UCSD-AML1 (cell line): ENCODE results near the gene DLG1.

ENCODE experiments used
- DNase-seq: peaks from one replicate; lab custom pipeline; 2025; ENCODE audit not compliant: unreplicated experiment; lab: John Stamatoyannopoulos, UW

DLG1 gene

DNA sequence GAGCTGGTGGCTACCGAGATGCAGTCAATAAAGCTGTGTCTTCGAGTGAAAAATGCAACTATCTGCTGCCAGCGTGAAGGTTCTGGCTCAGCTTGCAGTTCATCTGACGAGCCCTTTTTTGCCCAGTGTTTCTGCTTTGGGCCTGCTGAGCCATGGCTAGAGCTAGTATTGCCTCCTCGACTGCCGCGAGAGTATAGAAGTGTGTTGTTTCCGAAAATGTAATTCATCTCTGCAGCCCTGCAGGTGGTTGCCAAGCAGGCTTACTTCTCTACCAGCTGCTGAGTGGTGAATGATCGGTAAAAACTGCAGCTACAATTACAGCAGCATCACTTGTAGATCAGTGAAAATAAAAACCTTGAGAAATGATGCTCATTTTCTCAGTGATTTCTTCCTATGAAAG lies 114.8 kb downstream of the DLG1 start:
- DNase-seq = no peak

- no peak for DNase-seq
Measured at GRCh38 chr3:197181741-197182140, 116.7 kb downstream of the DLG1 start.

- no peak for DNase-seq
Measured at GRCh38 chr3:197178998-197179397, 119.4 kb downstream of the DLG1 start.

- DNase-seq = no peak
Measured at GRCh38 chr3:197175503-197175902, 122.9 kb downstream of the DLG1 start.

DNA sequence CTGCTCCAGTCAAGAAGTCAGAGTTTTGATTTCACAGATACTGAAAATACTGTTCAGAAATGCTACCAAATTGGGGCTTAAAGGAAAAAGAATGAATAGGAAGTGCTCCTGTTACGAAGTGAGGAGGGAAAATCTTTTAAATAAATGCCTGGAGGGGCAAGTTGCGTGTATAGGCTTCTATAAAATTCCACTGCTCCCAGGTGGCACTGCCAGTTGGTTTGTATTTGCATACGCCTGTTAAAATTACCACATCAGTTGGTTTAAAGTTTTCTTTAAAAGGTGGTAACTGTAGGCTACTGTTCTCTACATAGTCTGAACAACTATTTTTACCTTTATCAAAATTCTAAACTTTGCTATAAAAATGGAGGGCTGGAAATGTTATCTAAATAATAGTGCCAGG lies 123.5 kb downstream of the DLG1 start:
- no peak for DNase-seq

DNA sequence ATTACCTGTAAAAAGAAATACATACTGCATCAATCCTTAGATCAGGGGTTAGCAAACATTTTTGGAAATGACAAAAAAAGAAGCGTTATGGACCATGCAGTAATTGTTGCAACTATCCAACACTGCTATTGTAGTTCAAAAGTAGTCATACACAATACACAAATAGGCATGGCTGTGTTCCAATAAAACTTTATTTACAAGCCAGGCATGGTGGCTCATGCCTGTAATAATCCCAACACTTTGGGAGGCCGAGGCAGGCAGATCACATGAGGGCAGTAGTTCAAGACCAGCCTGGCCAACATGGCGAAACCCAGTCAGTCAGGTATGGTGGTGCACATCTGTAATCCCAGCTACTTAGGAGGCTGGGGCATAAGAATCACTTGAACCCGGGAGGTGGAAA lies 124.8 kb downstream of the DLG1 start:
- no peak for DNase-seq

GRCh38 chr3:197171481-197172067 lies 126.8 kb downstream of the DLG1 start:
- no peak for DNase-seq

- DNase-seq = no peak
Measured at GRCh38 chr3:197169028-197169427, 129.4 kb downstream of the DLG1 start.

DNA sequence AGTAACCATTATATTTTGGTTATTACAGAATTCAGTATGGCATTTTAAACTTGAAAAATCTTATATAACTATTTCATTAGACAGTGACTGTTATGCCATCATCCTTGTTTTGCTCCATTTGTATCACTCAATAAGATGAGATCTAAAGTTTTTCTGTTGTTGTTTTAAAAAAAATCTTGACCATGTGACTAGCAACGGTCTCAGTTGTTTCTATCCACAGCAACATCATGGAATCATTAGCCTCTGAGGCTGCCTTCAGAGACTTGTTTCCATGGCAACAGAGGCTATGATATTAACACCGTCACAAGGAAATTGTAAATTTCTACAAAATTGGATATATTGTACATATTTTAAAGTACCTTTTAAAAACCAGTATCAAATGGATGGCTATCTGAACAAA lies 129.8 kb downstream of the DLG1 start:
- DNase-seq = no peak

DNA sequence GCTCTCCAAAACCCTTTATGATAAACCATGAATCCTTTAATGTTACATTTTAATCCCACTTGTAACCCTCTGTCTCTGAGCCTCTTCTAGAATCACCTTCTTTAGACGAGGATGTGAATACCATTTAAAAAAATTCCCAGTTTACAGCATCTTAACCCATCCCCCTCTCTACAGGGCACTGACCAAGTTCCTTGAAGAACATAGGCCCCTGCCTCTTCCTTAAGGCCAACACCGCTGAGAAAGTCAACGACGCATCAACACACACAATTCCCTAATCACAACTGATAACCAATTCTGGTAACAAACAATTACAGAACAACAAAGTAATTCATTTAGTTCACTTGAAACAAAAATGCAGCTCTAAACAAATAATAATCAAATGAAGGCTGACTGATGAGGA lies 130.3 kb downstream of the DLG1 start:
- DNase-seq = no peak

- DNase-seq = no peak
Measured at GRCh38 chr3:197167549-197167948, 130.9 kb downstream of the DLG1 start.

DNA sequence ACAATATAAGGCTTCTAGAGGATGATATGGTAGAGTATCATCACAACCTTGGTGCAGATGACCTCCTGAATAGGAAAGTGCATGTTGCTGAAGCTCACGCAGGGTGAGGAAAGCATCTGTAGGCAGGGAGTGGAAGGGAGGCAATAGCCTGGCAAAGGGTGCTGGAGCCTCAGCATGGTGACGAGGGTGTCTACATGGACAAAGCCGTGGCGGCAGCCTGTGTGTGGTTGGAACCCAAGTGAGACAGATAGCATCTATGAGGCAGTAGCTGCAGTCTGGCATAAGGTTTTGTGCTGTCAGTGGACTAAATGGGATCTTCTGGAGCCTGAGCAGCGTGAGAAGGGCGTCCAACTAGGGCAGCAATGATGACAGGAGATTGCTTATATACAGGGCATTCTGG lies 132.5 kb downstream of the DLG1 start:
- no peak for DNase-seq

DNA sequence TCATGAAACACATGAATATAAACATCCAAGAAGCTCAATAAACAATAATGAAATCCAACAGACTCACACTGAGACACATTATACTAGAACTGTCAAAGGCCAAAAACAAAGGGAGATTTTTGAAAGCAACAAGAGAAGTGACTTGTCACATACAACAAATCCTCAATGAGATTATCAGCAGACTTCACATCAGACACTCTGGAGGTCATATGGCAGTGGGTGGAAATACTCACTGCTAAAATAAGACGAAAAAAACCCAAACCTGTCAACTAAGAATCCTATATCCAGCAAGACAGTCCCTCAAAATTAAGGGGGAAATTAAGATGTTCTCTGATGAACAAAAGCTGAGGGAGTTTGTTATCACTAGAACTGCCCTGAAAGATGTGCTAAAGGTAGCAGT lies 143.4 kb downstream of the DLG1 start:
- DNase-seq = no peak

- DNase-seq = no peak
Measured at GRCh38 chr3:197151580-197151979, 146.8 kb downstream of the DLG1 start.

DNA sequence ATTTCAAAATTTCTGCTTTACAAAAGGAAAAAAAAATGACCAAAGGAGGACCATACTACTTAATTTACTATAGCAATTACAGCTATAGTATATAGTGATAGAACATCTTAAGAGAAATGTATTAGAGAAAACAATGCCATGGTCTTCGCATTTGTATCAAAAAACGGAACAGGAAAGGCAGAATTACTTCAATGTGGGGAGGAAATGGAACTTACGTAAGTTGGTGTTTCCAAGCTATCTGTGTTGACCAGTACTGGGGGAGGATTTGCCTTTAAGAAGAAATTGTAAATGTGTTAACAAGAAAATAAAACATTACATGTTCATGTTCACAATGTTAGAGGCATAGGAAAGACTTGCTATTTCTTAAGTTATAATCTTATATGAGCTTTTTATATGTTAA lies 148.9 kb downstream of the DLG1 start:
- no peak for DNase-seq

DNA sequence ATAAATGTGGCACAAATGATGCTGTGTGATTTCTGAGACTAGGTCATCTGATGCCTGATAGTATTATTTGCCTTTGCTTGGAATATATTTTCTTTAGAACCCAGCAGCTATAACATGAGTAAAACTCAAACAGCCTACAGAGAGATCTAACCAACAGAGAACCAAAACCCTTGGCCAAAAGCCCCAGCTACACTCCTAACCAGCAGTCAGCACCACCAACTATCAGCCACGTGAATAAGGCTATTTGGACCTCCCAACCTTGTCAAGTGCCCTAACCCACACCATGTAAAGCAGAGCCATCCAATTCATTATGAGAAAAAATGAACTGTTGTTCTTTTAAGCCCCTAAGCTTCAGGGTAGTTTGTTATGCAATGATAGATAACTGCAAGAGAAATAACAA lies 154.2 kb downstream of the DLG1 start:
- DNase-seq = no peak

DNA sequence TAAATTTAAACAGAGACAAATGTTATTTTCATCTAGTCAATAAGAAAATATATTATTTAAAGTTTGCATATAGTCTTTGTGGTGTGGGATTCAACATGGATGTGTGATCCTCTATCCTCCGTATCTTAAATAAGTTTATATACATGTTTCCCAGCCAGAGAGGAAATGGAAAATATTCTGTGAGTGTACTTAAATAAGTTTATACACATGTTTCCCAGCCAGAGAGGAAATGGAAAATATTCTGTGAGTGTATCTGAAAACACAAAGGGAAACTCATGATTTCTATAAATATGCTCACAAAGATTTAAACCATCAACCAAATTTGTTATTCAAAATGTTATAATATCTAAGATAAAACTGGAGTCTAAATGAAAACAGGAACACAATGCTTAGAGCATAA lies 158.8 kb downstream of the DLG1 start:
- DNase-seq = no peak

- DNase-seq = no peak
Measured at GRCh38 chr3:197137751-197138150, 160.7 kb downstream of the DLG1 start.

GRCh38 chr3:197136744-197137143 lies 161.7 kb downstream of the DLG1 start:
- no peak for DNase-seq

- no peak for DNase-seq
Measured at GRCh38 chr3:197135212-197135611, 163.2 kb downstream of the DLG1 start.

GRCh38 chr3:197132916-197133530 lies 165.4 kb downstream of the DLG1 start:
- DNase-seq = no peak

DNA sequence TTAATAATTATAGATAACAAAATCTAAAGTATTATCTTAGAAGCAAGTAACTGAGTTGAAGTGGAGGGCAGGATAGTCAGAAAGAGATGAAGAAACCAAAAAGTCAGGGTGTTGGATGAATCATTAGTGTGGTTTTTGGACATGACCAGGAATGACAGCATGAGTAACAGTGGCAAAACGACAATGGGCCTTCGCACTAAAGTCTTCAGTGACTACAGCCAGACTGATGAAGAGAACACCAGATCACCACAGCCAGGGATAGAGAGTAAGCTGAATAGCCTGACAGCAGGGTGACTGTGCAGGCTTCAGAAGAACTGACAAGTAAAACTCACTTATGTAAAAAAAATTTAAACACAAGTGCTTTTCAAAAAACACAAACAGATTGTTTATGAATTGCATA lies 172.8 kb downstream of the DLG1 start:
- no peak for DNase-seq

- no peak for DNase-seq
Measured at GRCh38 chr3:197124713-197125112, 173.7 kb downstream of the DLG1 start.
